SU-DHL-6 (cell line): Measurements from ENCODE around the gene IPO4.
"Not testable (repeated sequence)": the region's sequence is repeated elsewhere in the genome, so short reads cannot be mapped to it uniquely, and the experiment has no call there.

Experiments used
- H2AFZ ChIP-seq: fragments of 200-600 bp; sonication (generic); 2 replicates; pipeline ENCODE4 v1.6.1; 2014; ENCODE audit warnings: low read depth, mild to moderate bottlenecking, moderate library complexity, mixed read lengths, antibody characterized with exemption, low read length; ENCODE audit not compliant: severe bottlenecking
- H3F3A ChIP-seq: fragments of 200-600 bp; shearing (Covaris generic); 2 replicates; pipeline ENCODE4 v1.6.0; 2016; ENCODE audit warnings: antibody characterized with exemption, mild to moderate bottlenecking; ENCODE audit not compliant: insufficient read depth
- H3K27ac ChIP-seq: fragments of 200-600 bp; sonication (generic); 2 replicates; pipeline ENCODE4 v1.5.1; 2016; ENCODE audit warnings: low read depth, mild to moderate bottlenecking, low read length, moderate library complexity, mixed read lengths
- H3K27me3 ChIP-seq: fragments of 200-600 bp; sonication (generic), shearing (Covaris generic); 2 replicates; pipeline ENCODE4 v1.6.0; 2014; ENCODE audit warnings: mild to moderate bottlenecking, low read length
- H3K36me3 ChIP-seq: fragments of 200-600 bp; sonication (generic); 2 replicates; pipeline ENCODE4 v1.6.1; 2014; ENCODE audit warnings: mild to moderate bottlenecking, low read length, mixed read lengths
- H3K4me2 ChIP-seq: fragments of 300-600, 200-600 bp; shearing (Covaris generic), sonication (generic); 2 replicates; pipeline ENCODE4 v1.6.0; 2014; ENCODE audit warnings: low read length, low read depth, mild to moderate bottlenecking; ENCODE audit not compliant: poor library complexity, severe bottlenecking
- H3K4me3 ChIP-seq: fragments of 200-600 bp; sonication (generic); 2 replicates; pipeline ENCODE4 v1.5.1; 2014; ENCODE audit warnings: antibody characterized with exemption, low read length, mild to moderate bottlenecking, mixed read lengths; ENCODE audit not compliant: insufficient read depth, poor library complexity, severe bottlenecking
- H3K79me2 ChIP-seq: fragments of 200-600 bp; sonication (generic); 2 replicates; pipeline ENCODE4 v1.6.1; 2014; ENCODE audit warnings: mild to moderate bottlenecking, low read length, moderate library complexity; ENCODE audit not compliant: insufficient read depth
- H3K9ac ChIP-seq: fragments of 200-600 bp; sonication (generic); 2 replicates; pipeline ENCODE4 v1.7.0; 2014; ENCODE audit warnings: mild to moderate bottlenecking, low read length
- H3K9me2 ChIP-seq: fragments of 200-600 bp; sonication (generic); replicated peaks from 2 replicates; pipeline ENCODE4 v1.6.1; 2014; ENCODE audit warnings: low read length; ENCODE audit not compliant: insufficient read depth
- H3K9me3 ChIP-seq: fragments of 200-600 bp; sonication (generic); 2 replicates; pipeline ENCODE4 v1.6.1; 2014; ENCODE audit warnings: low read length, mixed read lengths; ENCODE audit not compliant: insufficient read depth
- H4K20me1 ChIP-seq: fragments of 200-600 bp; sonication (generic); 2 replicates; pipeline ENCODE4 v1.6.1; 2014; ENCODE audit warnings: low read depth, mild to moderate bottlenecking, antibody characterized with exemption, low read length, moderate library complexity, mixed read lengths
- CTCF ChIP-seq: fragments of 200-600 bp; sonication (generic); IDR thresholded peaks from one replicate; pipeline ENCODE4 v1.5.1; 2017; ENCODE audit warnings: antibody characterized with exemption, mild to moderate bottlenecking, low read length, moderate library complexity; ENCODE audit not compliant: insufficient read depth, poor library complexity, severe bottlenecking
- EZH2phosphoT487 ChIP-seq: fragments of 200-600 bp; sonication (generic), shearing (Covaris generic); conservative IDR thresholded peaks from 2 replicates; pipeline ENCODE4 v1.6.1; 2018; ENCODE audit warnings: mild to moderate bottlenecking, antibody characterized with exemption, low read length, moderate library complexity, mixed read lengths

Gene IPO4

GRCh38 chr14:24207104-24207551 is 18.5 kb upstream of the IPO4 start:
- H3K36me3 ChIP-seq = no peaks in the 10 kb centered on the region
- TF ChIP-seq CTCF (no peak), EZH2phosphoT487 (no peak)
- H3K9ac ChIP-seq = no peak overlapping the region
- H3K79me2 ChIP-seq = no peaks in the 10 kb centered on the region
- no peak overlapping the region for H2AFZ ChIP-seq
- H3F3A ChIP-seq = peaks cover 6% of the 10 kb centered on the region; the same call in 1 of the 2 replicates
- no peak overlapping the region for H3K4me2 ChIP-seq
- H4K20me1 ChIP-seq = no peaks in the 10 kb centered on the region
- no peak overlapping the region for H3K27ac ChIP-seq
- no peak overlapping the region for H3K4me3 ChIP-seq
- H3K27me3 ChIP-seq = no peaks in the 10 kb centered on the region
- H3K9me3 ChIP-seq = no peaks in the 10 kb centered on the region
- no peaks in the 10 kb centered on the region for H3K9me2 ChIP-seq

- Histone ChIP-seq H3F3A (peaks cover 6% of the 10 kb centered on the region; the same call in 1 of the 2 replicates), H4K20me1 (no peaks in the 10 kb centered on the region), H3K79me2 (no peaks in the 10 kb centered on the region), H3K27me3 (no peaks in the 10 kb centered on the region), H3K27ac (no peak overlapping the region), H2AFZ (no peak overlapping the region), H3K9me3 (no peaks in the 10 kb centered on the region), H3K4me3 (no peak overlapping the region), H3K9ac (no peak overlapping the region), H3K4me2 (no peak overlapping the region), H3K36me3 (peaks cover under 1% of the 10 kb centered on the region; the same call in 1 of the 2 replicates), H3K9me2 (no peaks in the 10 kb centered on the region)
- TF ChIP-seq CTCF = no peak
- TF ChIP-seq EZH2phosphoT487 = no peak
Observed at GRCh38 chr14:24206260-24207103, 17.9 kb upstream of the IPO4 start.

- Histone ChIP-seq H3K27me3 (no peaks in the 10 kb centered on the region), H3K79me2 (no peaks in the 10 kb centered on the region), H3K27ac (no peak overlapping the region), H3K4me2 (no peak overlapping the region), H3K4me3 (no peak overlapping the region), H4K20me1 (no peaks in the 10 kb centered on the region), H2AFZ (no peak overlapping the region), H3K9me3 (no peaks in the 10 kb centered on the region), H3K9ac (no peak overlapping the region), H3F3A (peaks cover 6% of the 10 kb centered on the region; the same call in 1 of the 2 replicates), H3K36me3 (peaks cover 3% of the 10 kb centered on the region; the same call in 1 of the 2 replicates), H3K9me2 (no peaks in the 10 kb centered on the region)
- TF ChIP-seq EZH2phosphoT487 (no peak), CTCF (no peak)
Observed at GRCh38 chr14:24204163-24205146, 15.8 kb upstream of the IPO4 start.

- not testable (repeated sequence) for H3K27ac ChIP-seq, H3K4me3 ChIP-seq, H3K79me2 ChIP-seq
Observed at GRCh38 chr14:24203249-24203886, 14.8 kb upstream of the IPO4 start.

GRCh38 chr14:24202538-24202937 is 13.9 kb upstream of the IPO4 start:
- not testable (repeated sequence) for H3K9ac ChIP-seq, H3F3A ChIP-seq, H3K27ac ChIP-seq, H3K27me3 ChIP-seq, H3K9me3 ChIP-seq, H2AFZ ChIP-seq, H3K36me3 ChIP-seq, H3K4me2 ChIP-seq, H3K4me3 ChIP-seq, H4K20me1 ChIP-seq, H3K9me2 ChIP-seq, H3K79me2 ChIP-seq

More at GRCh38 chr14:24203249-24203886, 14.8 kb upstream of the IPO4 start:
- not testable (repeated sequence) for H2AFZ ChIP-seq, H3K4me2 ChIP-seq, H3F3A ChIP-seq, H3K9ac ChIP-seq, H3K9me2 ChIP-seq, H3K9me3 ChIP-seq, H3K36me3 ChIP-seq, H3K27me3 ChIP-seq, H4K20me1 ChIP-seq
